HCT116 (cell line): Measurements from ENCODE around the gene HPCAL1. TPM values are rescaled to one million over a fixed set of nuclear protein-coding genes. Genes with fewer than 3 reads are reported as not detected.

Experiments used
- ATAC-seq: fragments of 200-7000 bp; cut with Tn5 transposase; 2 replicates; pipeline ENCODE4 v1.9.1; 2020; ENCODE audit warnings: mild to moderate bottlenecking, moderate library complexity
- BruUV-seq: library from RNA; stranded (reverse); fragments of 400-500 nt; replicated peaks from 2 replicates; lab custom pipeline; 2021; lab: Mats Ljungman, UMichigan
- CTCF ChIA-PET: fragments of 300-600 bp; sonication (Branson Sonifier 250); formaldehyde crosslinking; loops from one replicate; lab custom pipeline; 2021; ENCODE audit warnings: antibody characterized with exemption; lab: Charles Lee
- POLR2A ChIA-PET: fragments of 300-600, 350-600 bp; sonication (Branson Sonifier 250); formaldehyde crosslinking; loops from one replicate; lab custom pipeline; 2021; ENCODE audit warnings: antibody characterized with exemption; lab: Charles Lee
- RAD21 ChIA-PET, 2 experiments: fragments of 300-600 bp; sonication (Branson Sonifier 250); formaldehyde crosslinking; loops; one replicate each; lab custom pipeline; 2023; ENCODE audit warnings: low total read pairs in 2 of 2; ENCODE audit not compliant: uncharacterized antibody in 2 of 2, unreplicated experiment in 2 of 2, low non-redundant PET in 1 of 2; lab: Charles Lee
- DNase-seq: peaks from one replicate; pipeline ENCODE4 v3.0.0-alpha.2; 2010; ENCODE audit warnings: low read depth, low spot score
- H2AFZ ChIP-seq: fragments of 200-600 bp; shearing (Covaris generic), sonication (generic); 2 replicates; pipeline ENCODE4 v1.6.1; 2017; ENCODE audit warnings: low read depth, mixed run types, mixed read lengths, antibody characterized with exemption, low read length; ENCODE audit not compliant: poor library complexity, severe bottlenecking
- H3K27ac ChIP-seq: 2 replicates; pipeline ENCODE4 v1.5.1; 2012; ENCODE audit warnings: low read depth, low read length
- H3K27me3 ChIP-seq: fragments of 200-600 bp; sonication (generic); 2 replicates; pipeline ENCODE4 v1.6.1; 2016; ENCODE audit warnings: mixed run types, low read length, mixed read lengths; ENCODE audit not compliant: insufficient read depth
- H3K36me3 ChIP-seq, 2 experiments: fragments of 200-500 bp in 1 of 2; fragments of 200-600 bp in 1 of 2; sonication (Bioruptor generic) in 1 of 2; sonication (generic) in 1 of 2; 2 replicates each; pipeline versions ENCODE4 v1.5.1 to v1.6.1; 2014 to 2016; ENCODE audit warnings: low read length in 2 of 2, inconsistent platforms in 1 of 2, mixed read lengths in 1 of 2, mixed run types in 1 of 2; ENCODE audit not compliant: insufficient read depth in 2 of 2, control insufficient read depth in 1 of 2
- H3K4me1 ChIP-seq, 2 experiments: fragments of 200-600 bp in 1 of 2; sonication (generic) in 1 of 2; 2 replicates each; pipeline versions ENCODE4 v1.5.1 to v1.6.1; 2012 to 2017; ENCODE audit warnings: low read length in 2 of 2, inconsistent platforms in 1 of 2, mild to moderate bottlenecking in 1 of 2, mixed read lengths in 1 of 2, mixed run types in 1 of 2, moderate library complexity in 1 of 2; ENCODE audit not compliant: insufficient read depth in 2 of 2, control insufficient read depth in 1 of 2
- H3K4me2 ChIP-seq: fragments of 200-600 bp; sonication (generic); 2 replicates; pipeline ENCODE4 v1.6.1; 2017; ENCODE audit warnings: mixed run types, low read length, mixed read lengths
- H3K4me3 ChIP-seq, 2 experiments: fragments of 200-600 bp in 1 of 2; sonication (generic) in 1 of 2; replicated peaks in 1 of 2; 2 replicates each; pipeline ENCODE4 v1.5.1; 2011 to 2016; ENCODE audit warnings: low read length in 2 of 2, control low read depth in 1 of 2, low read depth in 1 of 2, mild to moderate bottlenecking in 1 of 2, mixed read lengths in 1 of 2, mixed run types in 1 of 2
- H3K79me2 ChIP-seq: fragments of 200-600 bp; sonication (generic); 2 replicates; pipeline ENCODE4 v1.6.1; 2017; ENCODE audit warnings: mild to moderate bottlenecking, mixed run types, low read length, moderate library complexity, mixed read lengths; ENCODE audit not compliant: insufficient read depth
- H3K9ac ChIP-seq: fragments of 200-600 bp; sonication (generic); 2 replicates; pipeline ENCODE4 v1.6.1; 2016; ENCODE audit warnings: low read length, mixed read lengths
- H3K9me2 ChIP-seq: fragments of 200-600 bp; sonication (generic), shearing (Covaris generic); 2 replicates; pipeline ENCODE4 v1.6.1; 2017; ENCODE audit warnings: mixed run types, mild to moderate bottlenecking, moderate library complexity; ENCODE audit not compliant: insufficient read depth
- H3K9me3 ChIP-seq, 2 experiments: fragments of 200-500 bp in 1 of 2; fragments of 200-600 bp in 1 of 2; sonication (Bioruptor generic) in 1 of 2; sonication (generic) in 1 of 2; 2 replicates each; pipeline ENCODE4 v1.6.1; 2014 to 2017; ENCODE audit warnings: low read length in 2 of 2, mixed read lengths in 2 of 2, inconsistent platforms in 1 of 2, low read depth in 1 of 2, mild to moderate bottlenecking in 1 of 2, mixed run types in 1 of 2, moderate library complexity in 1 of 2; ENCODE audit not compliant: control insufficient read depth in 1 of 2, insufficient read depth in 1 of 2
- H4K20me1 ChIP-seq: fragments of 200-600 bp; sonication (generic), shearing (Covaris generic); 2 replicates; pipeline ENCODE4 v1.6.1; 2017; ENCODE audit warnings: mixed run types, mild to moderate bottlenecking, moderate library complexity; ENCODE audit not compliant: insufficient read depth
- ATF3 ChIP-seq: IDR thresholded peaks from 2 replicates; pipeline ENCODE4 v1.6.1; 2012
- CEBPB ChIP-seq: IDR thresholded peaks from 2 replicates; pipeline ENCODE4 v1.6.1; 2012; ENCODE audit warnings: low read depth
- EGR1 ChIP-seq: IDR thresholded peaks from 2 replicates; pipeline ENCODE4 v1.6.1; 2012; ENCODE audit warnings: low read depth
- ELF1 ChIP-seq: IDR thresholded peaks from 2 replicates; pipeline ENCODE4 v1.6.1; 2012; ENCODE audit warnings: low read depth, borderline replicate concordance
- EZH2 ChIP-seq: fragments of 200-600 bp; sonication (generic); IDR thresholded peaks from 2 replicates; pipeline ENCODE4 v1.6.1; 2017; ENCODE audit warnings: antibody characterized with exemption, mixed run types
- EZH2phosphoT487 ChIP-seq: fragments of 200-600 bp; IDR thresholded peaks from 2 replicates; pipeline ENCODE4 v1.6.1; 2018; ENCODE audit warnings: antibody characterized with exemption, borderline replicate concordance
- FOSL1 ChIP-seq: IDR thresholded peaks from 2 replicates; pipeline ENCODE4 v1.6.1; 2012; ENCODE audit warnings: low read depth
- JUND ChIP-seq: IDR thresholded peaks from 2 replicates; pipeline ENCODE4 v1.6.1; 2012
- MAX ChIP-seq: IDR thresholded peaks from 2 replicates; pipeline ENCODE4 v1.6.1; 2012
- POLR2A ChIP-seq: IDR thresholded peaks from 2 replicates; pipeline ENCODE4 v1.7.0; 2011; ENCODE audit warnings: borderline replicate concordance; ENCODE audit not compliant: insufficient read depth, insufficient read length; ENCODE audit errors: extremely low read depth
- RAD21 ChIP-seq: IDR thresholded peaks from 2 replicates; pipeline ENCODE4 v1.6.1; 2012; ENCODE audit warnings: low read depth, mild to moderate bottlenecking
- REST ChIP-seq: IDR thresholded peaks from 2 replicates; pipeline ENCODE4 v1.6.1; 2012; ENCODE audit warnings: low read depth
- SIN3A ChIP-seq: IDR thresholded peaks from 2 replicates; pipeline ENCODE4 v1.6.1; 2012; ENCODE audit warnings: low read depth
- SP1 ChIP-seq: IDR thresholded peaks from 2 replicates; pipeline ENCODE4 v1.6.1; 2012; ENCODE audit warnings: low read depth
- SRF ChIP-seq: IDR thresholded peaks from 2 replicates; pipeline ENCODE4 v1.6.1; 2012; ENCODE audit warnings: low read depth
- TCF7L2 ChIP-seq: IDR thresholded peaks from 2 replicates; pipeline ENCODE4 v1.7.0; 2011; ENCODE audit warnings: borderline replicate concordance, inconsistent platforms; ENCODE audit not compliant: insufficient read depth, insufficient read length; ENCODE audit errors: extremely low read depth
- YY1 ChIP-seq: IDR thresholded peaks from 2 replicates; pipeline ENCODE4 v1.6.1; 2011; ENCODE audit warnings: low read length, low read depth, moderate library complexity, mild to moderate bottlenecking; ENCODE audit not compliant: insufficient replicate concordance; ENCODE audit errors: extremely low read depth
- ZBTB33 ChIP-seq: IDR thresholded peaks from 2 replicates; pipeline ENCODE4 v1.6.1; 2011; ENCODE audit warnings: mild to moderate bottlenecking, low read length, moderate library complexity; ENCODE audit not compliant: insufficient replicate concordance; ENCODE audit errors: extremely low read depth
- ZFX ChIP-seq: fragments of 450-650 bp; IDR thresholded peaks from 2 replicates; pipeline ENCODE4 v1.6.1; 2017
- ZNF274 ChIP-seq: fragments of 200-500 bp; sonication (Bioruptor generic); IDR thresholded peaks from 2 replicates; pipeline ENCODE4 v1.6.1; 2014; ENCODE audit warnings: mild to moderate bottlenecking, low read depth, low read length, inconsistent platforms
- intact Hi-C: fragments of 100-400 bp; cut with micrococcal nuclease; formaldehyde crosslinking; loops from 2 replicates; pipeline ENCODE4 v1.10.0; 2022
- total RNA-seq: library from RNA; stranded (reverse); gene quantifications from one replicate; pipeline ENCODE4 v1.2.1, GENCODE V29; 2021; ENCODE audit not compliant: unreplicated experiment

The HPCAL1 gene
- total RNA-seq, 1 experiment from 2014 or later = 111 TPM

- H3K9me2 ChIP-seq = no peaks in the 10 kb centered on the region
- H3K27me3 ChIP-seq = no peaks in the 10 kb centered on the region
- peaks cover 58% of the 10 kb centered on the region for H3K79me2 ChIP-seq
- peaks cover 2 to 21% of the 10 kb centered on the region in 2 experiments; a peak in 2 of 4 replicates for H3K36me3 ChIP-seq
- RAD21 ChIA-PET = no interaction called here
- H3K4me1 ChIP-seq = peaks cover 7 to 32% of the 10 kb centered on the region in 2 experiments
- no peaks in the 10 kb centered on the region for H4K20me1 ChIP-seq
- H2AFZ ChIP-seq = no peak overlapping the region
- intact Hi-C loops = no loop called here
- no peak overlapping the region for H3K4me3 ChIP-seq
- CTCF ChIA-PET = no interaction called here
- H3K4me2 ChIP-seq = no peak overlapping the region
- H3K9me3 ChIP-seq = no peaks in the 10 kb centered on the region
- no peak overlapping the region for H3K27ac ChIP-seq
- POLR2A ChIA-PET = no interaction called here
- DNase-seq (no peak), ATAC-seq (no peak)
- TF ChIP-seq SP1 (no peak), EZH2 (no peak), FOSL1 (no peak), POLR2A (no peak), ZNF274 (no peak), JUND (no peak), RAD21 (no peak), ZBTB33 (no peak), EZH2phosphoT487 (no peak), REST (no peak), YY1 (no peak), EGR1 (no peak), ELF1 (no peak), ATF3 (no peak), SIN3A (no peak), CEBPB (no peak), SRF (no peak), TCF7L2 (no peak), MAX (no peak), ZFX (no peak)
- BruUV-seq = no TSS peak
- no peak overlapping the region for H3K9ac ChIP-seq
Observed at GRCh38 chr2:10396464-10396863, 93.8 kb downstream of the HPCAL1 start.
